OCI-LY3 (cell line): ENCODE data around the gene CHMP5.

ENCODE experiments used
- H2AFZ ChIP-seq: fragments of 200-600, 300-600 bp; shearing (Covaris generic); 2 replicates; pipeline ENCODE4 v1.6.0; 2014; ENCODE audit warnings: antibody characterized with exemption, low read depth, low read length
- H3K27ac ChIP-seq: fragments of 200-600, 300-600 bp; sonication (generic); 2 replicates; pipeline ENCODE4 v1.5.1; 2014; ENCODE audit warnings: mild to moderate bottlenecking, low read length, moderate library complexity, mixed read lengths
- H3K27me3 ChIP-seq: fragments of 200-600, 300-600 bp; sonication (generic); 2 replicates; pipeline ENCODE4 v1.6.1; 2014; ENCODE audit warnings: low read depth, low read length, mixed read lengths
- H3K36me3 ChIP-seq: fragments of 200-600, 300-600 bp; sonication (generic); replicated peaks from 2 replicates; pipeline ENCODE3; 2014; ENCODE audit warnings: low read depth, low read length, mixed read lengths
- H3K4me1 ChIP-seq: fragments of 300-600, 200-600 bp; sonication (generic); 2 replicates; pipeline ENCODE4 v1.6.1; 2014; ENCODE audit warnings: low read length, mixed read lengths
- H3K4me2 ChIP-seq: fragments of 200-600, 300-600 bp; sonication (generic); 2 replicates; pipeline ENCODE4 v1.6.1; 2014; ENCODE audit warnings: low read length, mixed read lengths
- H3K4me3 ChIP-seq: fragments of 300-600, 200-600 bp; sonication (generic); 2 replicates; pipeline ENCODE4 v1.5.1; 2014; ENCODE audit warnings: antibody characterized with exemption, mild to moderate bottlenecking, low read length, moderate library complexity
- H3K79me2 ChIP-seq: fragments of 300-600, 200-600 bp; shearing (Covaris generic); 2 replicates; pipeline ENCODE4 v1.6.1; 2014; ENCODE audit warnings: mild to moderate bottlenecking, low read length, mixed read lengths
- H3K9ac ChIP-seq: fragments of 300-600, 200-600 bp; shearing (Covaris generic); 2 replicates; pipeline ENCODE4 v1.6.0; 2014; ENCODE audit warnings: mild to moderate bottlenecking, low read length, moderate library complexity
- H3K9me3 ChIP-seq: fragments of 200-600, 300-600 bp; shearing (Covaris generic); 2 replicates; pipeline ENCODE4 v1.6.1; 2014; ENCODE audit warnings: low read length, mixed read lengths; ENCODE audit not compliant: insufficient read depth
- H4K20me1 ChIP-seq: fragments of 200-600, 300-600 bp; sonication (generic); 2 replicates; pipeline ENCODE4 v1.6.1; 2016; ENCODE audit warnings: low read length, mixed read lengths; ENCODE audit not compliant: insufficient read depth
- EZH2phosphoT487 ChIP-seq: fragments of 200-600 bp; shearing (Covaris generic); IDR thresholded peaks from 2 replicates; pipeline ENCODE4 v1.6.1; 2018; ENCODE audit warnings: antibody characterized with exemption, mixed run types, low read depth
- TF ChIP-seq, protein P1 (sequence below): fragments of 200-600, 300-600 bp; sonication (generic); IDR thresholded peaks from 2 replicates; pipeline ENCODE4 v1.5.1; 2014; ENCODE audit warnings: antibody characterized with exemption, low read length, low read depth

Gene CHMP5

DNA sequence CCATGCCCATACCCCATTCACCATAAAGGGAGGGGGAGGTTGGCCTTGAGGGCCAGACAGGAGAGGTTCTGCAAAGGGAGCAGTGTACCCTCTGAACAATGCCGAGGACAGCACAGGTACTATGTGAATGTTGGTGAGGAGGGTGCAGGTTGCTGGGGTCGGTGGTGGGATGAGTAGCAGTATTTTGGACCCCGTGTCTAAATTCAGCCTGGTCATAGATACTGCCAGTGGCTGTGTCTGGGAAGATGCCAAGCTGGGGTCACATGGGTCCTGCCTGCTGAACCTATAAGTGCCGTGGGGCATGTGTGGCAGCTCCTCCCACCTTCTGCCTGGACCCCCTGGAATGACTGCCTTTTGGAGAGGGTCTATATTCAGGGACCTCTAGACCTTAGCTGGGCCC lies 36.2 kb upstream of the CHMP5 start:
- TF ChIP-seq EZH2phosphoT487: no peak
- TF ChIP-seq, protein P1, sequence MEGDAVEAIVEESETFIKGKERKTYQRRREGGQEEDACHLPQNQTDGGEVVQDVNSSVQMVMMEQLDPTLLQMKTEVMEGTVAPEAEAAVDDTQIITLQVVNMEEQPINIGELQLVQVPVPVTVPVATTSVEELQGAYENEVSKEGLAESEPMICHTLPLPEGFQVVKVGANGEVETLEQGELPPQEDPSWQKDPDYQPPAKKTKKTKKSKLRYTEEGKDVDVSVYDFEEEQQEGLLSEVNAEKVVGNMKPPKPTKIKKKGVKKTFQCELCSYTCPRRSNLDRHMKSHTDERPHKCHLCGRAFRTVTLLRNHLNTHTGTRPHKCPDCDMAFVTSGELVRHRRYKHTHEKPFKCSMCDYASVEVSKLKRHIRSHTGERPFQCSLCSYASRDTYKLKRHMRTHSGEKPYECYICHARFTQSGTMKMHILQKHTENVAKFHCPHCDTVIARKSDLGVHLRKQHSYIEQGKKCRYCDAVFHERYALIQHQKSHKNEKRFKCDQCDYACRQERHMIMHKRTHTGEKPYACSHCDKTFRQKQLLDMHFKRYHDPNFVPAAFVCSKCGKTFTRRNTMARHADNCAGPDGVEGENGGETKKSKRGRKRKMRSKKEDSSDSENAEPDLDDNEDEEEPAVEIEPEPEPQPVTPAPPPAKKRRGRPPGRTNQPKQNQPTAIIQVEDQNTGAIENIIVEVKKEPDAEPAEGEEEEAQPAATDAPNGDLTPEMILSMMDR: no peak
- Histone ChIP-seq H3K9me3 (no peaks in the 10 kb centered on the region), H3K9ac (no peak overlapping the region), H3K36me3 (no peaks in the 10 kb centered on the region), H3K4me1 (peaks cover 49% of the 10 kb centered on the region), H3K4me3 (no peak overlapping the region), H3K27me3 (no peaks in the 10 kb centered on the region), H2AFZ (peak overlapping the region; percentile 76; the same call in 1 of the 2 replicates), H3K27ac (no peak overlapping the region), H3K79me2 (no peaks in the 10 kb centered on the region), H3K4me2 (peak overlapping the region; percentile 25), H4K20me1 (no peaks in the 10 kb centered on the region)

DNA sequence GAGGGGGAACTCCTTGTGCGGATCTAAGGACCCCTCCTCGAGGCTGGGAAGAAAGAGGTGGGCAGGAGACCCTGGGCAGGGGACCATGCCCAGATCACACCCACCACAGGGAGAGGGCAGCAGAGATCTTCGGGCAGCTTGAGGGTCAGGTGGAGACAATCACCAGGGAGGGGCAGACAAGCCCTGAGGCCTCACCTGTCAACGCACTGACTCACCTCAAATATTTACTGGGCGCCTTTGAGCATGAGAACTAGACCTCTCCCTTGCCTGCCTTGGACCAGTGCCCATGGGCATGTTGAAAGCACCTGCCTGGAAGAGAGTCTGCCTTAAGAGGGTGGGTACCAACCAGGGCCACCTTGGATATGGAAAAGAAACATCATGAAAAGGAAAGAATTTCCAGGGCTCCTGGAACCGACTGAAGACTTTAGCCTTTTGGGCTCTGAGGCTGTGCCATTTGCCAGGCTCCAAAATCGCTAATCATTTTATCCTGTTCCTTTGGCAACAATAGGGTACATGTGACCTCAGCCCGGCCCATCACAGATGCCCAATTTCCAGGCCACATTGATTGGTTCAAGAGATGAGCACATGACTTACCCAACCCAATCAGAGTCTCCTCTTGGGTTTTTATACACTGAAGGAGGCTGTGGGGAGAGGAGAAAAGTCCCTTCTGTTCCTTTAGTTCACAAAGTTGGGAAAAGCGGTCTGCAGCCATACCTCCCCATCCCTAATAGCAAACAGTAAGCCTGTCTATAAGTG lies 35.3 kb upstream of the CHMP5 start:
- Histone ChIP-seq H3K27ac (no peak overlapping the region), H4K20me1 (no peaks in the 10 kb centered on the region), H3K36me3 (no peaks in the 10 kb centered on the region), H2AFZ (0 out of 2 replicates have a peak overlapping the region, but pooled peaks have one; percentile 76), H3K4me3 (no peak overlapping the region), H3K79me2 (no peaks in the 10 kb centered on the region), H3K4me1 (peaks cover 45% of the 10 kb centered on the region), H3K4me2 (peak overlapping the region; percentile 25; the same call in 1 of the 2 replicates), H3K9me3 (no peaks in the 10 kb centered on the region), H3K27me3 (no peaks in the 10 kb centered on the region), H3K9ac (no peak overlapping the region)
- TF ChIP-seq, protein P1: peak; percentile 48
- TF ChIP-seq EZH2phosphoT487: no peak

GRCh38 chr9:33230756-33231622 lies 33.9 kb upstream of the CHMP5 start:
- TF ChIP-seq, protein P1: no peak
- no peak for TF ChIP-seq EZH2phosphoT487

DNA sequence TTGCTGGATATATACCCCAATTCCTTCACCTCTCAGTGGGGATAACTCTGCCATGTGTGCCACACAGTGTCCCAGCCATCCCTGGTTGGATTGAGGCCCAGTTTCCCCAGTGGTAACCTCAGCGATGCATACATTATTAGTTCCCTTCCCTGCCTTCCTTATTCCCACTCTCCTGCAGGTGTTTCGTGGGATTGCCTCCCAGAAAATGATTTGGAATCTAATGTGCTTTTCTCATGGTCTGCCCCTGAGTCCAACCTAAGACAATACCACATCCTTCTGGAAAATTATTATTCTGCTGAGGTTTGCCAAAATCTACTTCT lies 33.3 kb upstream of the CHMP5 start:
- H3K4me1 ChIP-seq: peaks cover 30% of the 10 kb centered on the region
- no peak overlapping the region for H2AFZ ChIP-seq
- H3K4me2 ChIP-seq: no peak overlapping the region

More at GRCh38 chr9:33230756-33231622, 33.9 kb upstream of the CHMP5 start:
- H3K4me1 ChIP-seq: peaks cover 36% of the 10 kb centered on the region
- no peaks in the 10 kb centered on the region for H3K27me3 ChIP-seq
- H3K36me3 ChIP-seq: no peaks in the 10 kb centered on the region
- H2AFZ ChIP-seq: no peak overlapping the region
- no peak overlapping the region for H3K4me2 ChIP-seq
- no peak overlapping the region for H3K4me3 ChIP-seq
- no peaks in the 10 kb centered on the region for H4K20me1 ChIP-seq
- H3K27ac ChIP-seq: no peak overlapping the region
- no peak overlapping the region for H3K9ac ChIP-seq
- no peaks in the 10 kb centered on the region for H3K79me2 ChIP-seq
- H3K9me3 ChIP-seq: no peaks in the 10 kb centered on the region

More for the DNA sequence above, 33.3 kb upstream of the CHMP5 start:
- Histone ChIP-seq H3K79me2 (no peaks in the 10 kb centered on the region), H3K9me3 (no peaks in the 10 kb centered on the region), H4K20me1 (no peaks in the 10 kb centered on the region), H3K4me3 (no peak overlapping the region), H3K36me3 (no peaks in the 10 kb centered on the region), H3K9ac (no peak overlapping the region), H3K27ac (no peak overlapping the region), H3K27me3 (no peaks in the 10 kb centered on the region)
- TF ChIP-seq, protein P1: no peak
- no peak for TF ChIP-seq EZH2phosphoT487
